Stimulated activated CD8-positive, alpha-beta memory T cell treated with anti-CD3 and anti-CD28 coated beads, Interleukin-12 subunit alpha, Interleukin-12 subunit beta, amount 100 ng/mL, for 1 hour (primary cell): Measurements from ENCODE around the gene GRN.
"Not testable (repeated sequence)": the region's sequence is repeated elsewhere in the genome, so short reads cannot be mapped to it uniquely, and the experiment has no call there.

ENCODE experiments used
- DNase-seq: peaks from one replicate; pipeline ENCODE4 v3.0.0-alpha.2; 2020; ENCODE audit warnings: low read depth

The GRN gene

GRCh38 chr17:44346064-44346844, 1.2 kb downstream of the GRN start:
- no peak for DNase-seq

GRCh38 chr17:44347206-44348055, 2.3 kb downstream of the GRN start:
- not testable (repeated sequence) for DNase-seq

GRCh38 chr17:44348234-44348987, 3.3 kb downstream of the GRN start:
- no peak for DNase-seq

GRCh38 chr17:44348988-44349364, 3.9 kb downstream of the GRN start:
- DNase-seq, result no peak

GRCh38 chr17:44349553-44350070, 4.5 kb downstream of the GRN start:
- DNase-seq, result no peak

- DNase-seq, result peak; percentile 61
Observed at GRCh38 chr17:44350733-44351226, 5.7 kb downstream of the GRN start.

- DNase-seq, result no peak
Observed at GRCh38 chr17:44351464-44351863, 6.4 kb downstream of the GRN start.

GRCh38 chr17:44351961-44352827, 7.1 kb downstream of the GRN start:
- DNase-seq, result no peak

GRCh38 chr17:44352828-44353671, 7.9 kb downstream of the GRN start:
- DNase-seq, result no peak

GRCh38 chr17:44353672-44354331, 8.7 kb downstream of the GRN start:
- no peak for DNase-seq

- DNase-seq, result peak; percentile 39
Observed at GRCh38 chr17:44354582-44355561, 9.8 kb downstream of the GRN start.

GRCh38 chr17:44355642-44356099, 10.6 kb downstream of the GRN start:
- DNase-seq, result no peak

GRCh38 chr17:44356241-44356640, 11.1 kb downstream of the GRN start:
- no peak for DNase-seq

GRCh38 chr17:44358066-44358465, 13.0 kb downstream of the GRN start:
- no peak for DNase-seq

- DNase-seq, result no peak
Observed at GRCh38 chr17:44359006-44359405, 13.9 kb downstream of the GRN start.

GRCh38 chr17:44359458-44360143, 14.5 kb downstream of the GRN start:
- DNase-seq, result no peak

GRCh38 chr17:44360144-44360533, 15.0 kb downstream of the GRN start:
- no peak for DNase-seq

- no peak for DNase-seq
Observed at GRCh38 chr17:44360826-44361225, 15.7 kb downstream of the GRN start.
